IMR-90 (cell line): Measurements from ENCODE around the gene HVCN1. TPM values are rescaled to one million over a fixed set of nuclear protein-coding genes. Genes with fewer than 3 reads are reported as not detected.

ENCODE experiments used
- ATAC-seq: fragments of 200-7000 bp; cut with Tn5 transposase; 2 replicates; pipeline ENCODE4 v1.9.1; 2020; ENCODE audit warnings: low read depth, mild to moderate bottlenecking, moderate library complexity
- BruUV-seq: library from RNA; stranded (reverse); fragments of 400-500 nt; replicated peaks from 2 replicates; lab custom pipeline; 2021; lab: Mats Ljungman, UMichigan
- CTCF ChIA-PET: fragments of 300-600 bp; formaldehyde crosslinking; extraction: SDS; loops from one replicate; lab custom pipeline; 2021; ENCODE audit warnings: antibody characterized with exemption; lab: Yijun Ruan, JAX
- POLR2A ChIA-PET: fragments of 300-600 bp; sonication (Branson Sonifier 250); formaldehyde crosslinking; loops from one replicate; lab custom pipeline; 2022; ENCODE audit warnings: antibody characterized with exemption; ENCODE audit not compliant: unreplicated experiment; lab: Charles Lee
- DNase-seq: peaks from one replicate; pipeline ENCODE4 v3.0.0; 2013
- H2AFZ ChIP-seq: replicated peaks from 2 replicates; pipeline ENCODE3; 2013; ENCODE audit warnings: low read length, mild to moderate bottlenecking; ENCODE audit not compliant: poor library complexity
- H2AK5ac ChIP-seq: 2 replicates; pipeline ENCODE4 v1.6.1; 2013; ENCODE audit warnings: low read depth, low read length, inconsistent platforms
- H2AK9ac ChIP-seq: replicated peaks from 2 replicates; pipeline ENCODE3; 2013; ENCODE audit warnings: mild to moderate bottlenecking, low read depth, low read length, moderate library complexity; ENCODE audit not compliant: poor library complexity
- H2BK120ac ChIP-seq: 2 replicates; pipeline ENCODE4 v1.6.1; 2013; ENCODE audit warnings: low read depth, low read length, inconsistent platforms
- H2BK15ac ChIP-seq: 3 replicates; pipeline ENCODE4 v1.6.1; 2013; ENCODE audit warnings: low read depth, low read length, inconsistent platforms
- H2BK20ac ChIP-seq: 2 replicates; pipeline ENCODE4 v1.6.1; 2013; ENCODE audit warnings: low read depth, mild to moderate bottlenecking, inconsistent platforms, low read length, moderate library complexity
- H2BK5ac ChIP-seq: 2 replicates; pipeline ENCODE4 v1.6.1; 2013; ENCODE audit warnings: mild to moderate bottlenecking, low read depth, low read length, inconsistent platforms; ENCODE audit not compliant: poor library complexity, severe bottlenecking
- H3K14ac ChIP-seq: replicated peaks from 2 replicates; pipeline ENCODE4 v1.6.1; 2013; ENCODE audit warnings: low read depth, low read length, inconsistent platforms
- H3K18ac ChIP-seq: 2 replicates; pipeline ENCODE4 v1.6.1; 2013; ENCODE audit warnings: low read depth, low read length, control low read depth
- H3K23ac ChIP-seq: 2 replicates; pipeline ENCODE4 v1.6.1; 2013; ENCODE audit warnings: low read depth, low read length, inconsistent platforms
- H3K27ac ChIP-seq: 2 replicates; pipeline ENCODE4 v1.5.1; 2013; ENCODE audit warnings: mild to moderate bottlenecking, control low read depth, low read length; ENCODE audit not compliant: insufficient read depth
- H3K27me3 ChIP-seq: 2 replicates; pipeline ENCODE4 v1.6.1; 2013; ENCODE audit warnings: low read length; ENCODE audit not compliant: control insufficient read depth, insufficient read depth
- H3K36me3 ChIP-seq: 2 replicates; pipeline ENCODE4 v1.6.1; 2013; ENCODE audit warnings: low read length, mixed read lengths; ENCODE audit not compliant: control insufficient read depth, insufficient read depth
- H3K4ac ChIP-seq: 2 replicates; pipeline ENCODE4 v1.6.1; 2013; ENCODE audit warnings: low read depth, low read length, inconsistent platforms
- H3K4me1 ChIP-seq: 2 replicates; pipeline ENCODE4 v1.6.1; 2013; ENCODE audit warnings: low read length, mixed read lengths; ENCODE audit not compliant: control insufficient read depth, insufficient read depth
- H3K4me2 ChIP-seq: 2 replicates; pipeline ENCODE4 v1.6.1; 2013; ENCODE audit warnings: low read depth, mild to moderate bottlenecking, control low read depth, low read length, moderate library complexity
- H3K4me3 ChIP-seq: 2 replicates; pipeline ENCODE4 v1.5.1; 2013; ENCODE audit warnings: low read depth, mild to moderate bottlenecking, control low read depth, low read length, moderate library complexity; ENCODE audit not compliant: insufficient read depth
- H3K56ac ChIP-seq: 2 replicates; pipeline ENCODE4 v1.6.1; 2013; ENCODE audit warnings: low read length, inconsistent platforms; ENCODE audit not compliant: insufficient read depth; ENCODE audit errors: extremely low read depth
- H3K79me1 ChIP-seq, 2 experiments: 2 replicates each; pipeline ENCODE4 v1.6.1; 2013; ENCODE audit warnings: low read length in 2 of 2, inconsistent platforms in 1 of 2, low read depth in 1 of 2
- H3K9ac ChIP-seq: 2 replicates; pipeline ENCODE4 v1.6.1; 2013; ENCODE audit warnings: low read depth, low read length, control low read depth
- H3K9me1 ChIP-seq: 2 replicates; pipeline ENCODE4 v1.6.1; 2013; ENCODE audit warnings: low read length, inconsistent platforms; ENCODE audit not compliant: insufficient read depth
- H3K9me3 ChIP-seq: 2 replicates; pipeline ENCODE4 v1.6.1; 2013; ENCODE audit warnings: low read length; ENCODE audit not compliant: control insufficient read depth, insufficient read depth
- H4K20me1 ChIP-seq: 2 replicates; pipeline ENCODE4 v1.6.1; 2013; ENCODE audit warnings: low read length, inconsistent platforms; ENCODE audit not compliant: insufficient read depth
- H4K5ac ChIP-seq: 2 replicates; pipeline ENCODE4 v1.6.1; 2013; ENCODE audit warnings: mild to moderate bottlenecking, low read depth, low read length, control low read depth
- H4K8ac ChIP-seq, 2 experiments: 2 replicates each; pipeline ENCODE4 v1.6.1; 2013; ENCODE audit warnings: low read depth in 2 of 2, low read length in 2 of 2, control low read depth in 1 of 2, inconsistent platforms in 1 of 2
- H4K91ac ChIP-seq: 2 replicates; pipeline ENCODE4 v1.6.1; 2013; ENCODE audit warnings: low read depth, low read length, inconsistent platforms; ENCODE audit not compliant: insufficient read depth
- BHLHE40 ChIP-seq: fragments of 150-350 bp; IDR thresholded peaks from 2 replicates; pipeline ENCODE4 v1.6.1; 2016; ENCODE audit warnings: mild to moderate bottlenecking, low read depth, low read length
- ELK1 ChIP-seq: fragments of 150-350 bp; IDR thresholded peaks from 2 replicates; pipeline ENCODE4 v1.6.1; 2016; ENCODE audit warnings: low read depth, mild to moderate bottlenecking, low read length, moderate library complexity, borderline replicate concordance
- MAFK ChIP-seq: IDR thresholded peaks from 2 replicates; pipeline ENCODE4 v1.6.1; 2012; ENCODE audit warnings: low read depth, low read length, improper control_type of control experiment
- MXI1 ChIP-seq: IDR thresholded peaks from 2 replicates; pipeline ENCODE4 v1.6.1; 2012; ENCODE audit warnings: low read depth, mild to moderate bottlenecking, low read length, moderate library complexity, borderline replicate concordance
- SMC3 ChIP-seq: fragments of 150-350 bp; IDR thresholded peaks from 2 replicates; pipeline ENCODE4 v1.6.1; 2016; ENCODE audit warnings: low read depth, mild to moderate bottlenecking, antibody characterized with exemption, low read length, moderate library complexity
- WGBS, 2 experiments: methylation state at CpG; one replicate each; pipeline versions ENCODE4 v1.1.5 to v1.1.7; 2013; ENCODE audit warnings: missing lambda C conversion rate in 2 of 2; ENCODE audit not compliant: insufficient read length in 1 of 2; ENCODE audit errors: extremely low coverage in 2 of 2; 5-methylcytosine and 5-hydroxymethylcytosine counted together
- dilution Hi-C: fragments of 300-500 bp; cut with HindIII; formaldehyde crosslinking; loops from one replicate; pipeline ENCODE4 v1.14.3; 2018; ENCODE audit warnings: low sequenced_read_pairs; ENCODE audit not compliant: unreplicated experiment
- in situ Hi-C: fragments of 300-500 bp; cut with MboI; formaldehyde crosslinking; loops from 3 replicates; pipeline ENCODE4 v1.14.3; 2019; ENCODE audit warnings: low sequenced_read_pairs, inconsistent platforms, mixed read lengths
- intact Hi-C: fragments of 100-400 bp; cut with micrococcal nuclease; formaldehyde crosslinking; loops from 2 replicates; pipeline ENCODE4 v1.10.0; 2022
- polyA plus RNA-seq, 3 experiments: library from polyadenylated mRNA; depleted of rRNA; stranded (reverse); fragments of >200 nt; gene quantifications; 2 replicates each; pipeline ENCODE4 v1.2.3, GENCODE V29; 2012; ENCODE audit warnings: low replicate concordance in 1 of 3
- total RNA-seq: library from RNA; depleted of rRNA; stranded (reverse); fragments of >200 nt; gene quantifications from 2 replicates; pipeline ENCODE4 v1.2.3, GENCODE V29; 2012

The HVCN1 gene
- total and polyA plus RNA-seq, 2 of the 4 experiments (the other 2 are of a cell fraction): 1.9 to 2.0 TPM

- Histone ChIP-seq H3K4me2 (no peak overlapping the region), H3K18ac (no peak overlapping the region), H3K4me1 (no peaks in the 10 kb centered on the region), H3K4me3 (no peak overlapping the region), H2AK9ac (no peak overlapping the region), H2BK5ac (no peak overlapping the region), H3K14ac (no peak overlapping the region), H3K56ac (no peak overlapping the region), H4K5ac (no peak overlapping the region), H3K27me3 (peaks cover 9% of the 10 kb centered on the region), H2AK5ac (no peak overlapping the region), H4K91ac (no peak overlapping the region), H3K9me1 (no peaks in the 10 kb centered on the region), H2BK15ac (no peak overlapping the region), H2BK20ac (no peak overlapping the region), H3K36me3 (no peaks in the 10 kb centered on the region), H4K20me1 (no peaks in the 10 kb centered on the region), H4K8ac (no peak overlapping the region), H3K9me3 (no peaks in the 10 kb centered on the region; the same call in 1 of the 2 replicates), H3K4ac (no peak overlapping the region), H2AFZ (peak overlapping the region; percentile 32), H3K9ac (no peak overlapping the region), H3K27ac (no peak overlapping the region), H2BK120ac (no peak overlapping the region), H3K23ac (no peak overlapping the region), H3K79me1 (no peaks in the 10 kb centered on the region)
- no TSS peak for BruUV-seq
- no peak for ATAC-seq
- WGBS, 2 experiments: 30% methylated on average over 5 of the region's 5 CpGs; no CpG with 5 or more reads in 1 of the 2 experiments
- TF ChIP-seq MAFK: no peak
- TF ChIP-seq ELK1: no peak
- no peak for TF ChIP-seq BHLHE40
- no peak for TF ChIP-seq MXI1
- no peak for TF ChIP-seq SMC3
- in situ Hi-C loops (no loop called here), intact Hi-C loops (no loop called here), dilution Hi-C loops (no loop called here)
- no peak for DNase-seq
- ChIA-PET POLR2A (no interaction called here), CTCF (no interaction called here)
Measured at GRCh38 chr12:110669193-110669502, 19.8 kb downstream of the HVCN1 start.
